HG03045 (cell line): Measurements from ENCODE around the gene SLCO3A1.
"Not testable (repeated sequence)": the region's sequence is repeated elsewhere in the genome, so short reads cannot be mapped to it uniquely, and the experiment has no call there.

Experiments
- ATAC-seq: cut with Tn5 transposase; IDR thresholded peaks from one replicate; pipeline ENCODE4 v1.9.1; 2021; ENCODE audit warnings: mild to moderate bottlenecking, moderate library complexity; ENCODE audit not compliant: unreplicated experiment

The SLCO3A1 gene

GRCh38 chr15:92189166-92189565 lies 335.7 kb downstream of the SLCO3A1 start:
- no peak for ATAC-seq

GRCh38 chr15:92195241-92195640 lies 341.7 kb downstream of the SLCO3A1 start:
- no peak for ATAC-seq

- no peak for ATAC-seq
These were observed 342.8 kb downstream of the SLCO3A1 start for GRCh38 chr15:92196342-92196741.

DNA sequence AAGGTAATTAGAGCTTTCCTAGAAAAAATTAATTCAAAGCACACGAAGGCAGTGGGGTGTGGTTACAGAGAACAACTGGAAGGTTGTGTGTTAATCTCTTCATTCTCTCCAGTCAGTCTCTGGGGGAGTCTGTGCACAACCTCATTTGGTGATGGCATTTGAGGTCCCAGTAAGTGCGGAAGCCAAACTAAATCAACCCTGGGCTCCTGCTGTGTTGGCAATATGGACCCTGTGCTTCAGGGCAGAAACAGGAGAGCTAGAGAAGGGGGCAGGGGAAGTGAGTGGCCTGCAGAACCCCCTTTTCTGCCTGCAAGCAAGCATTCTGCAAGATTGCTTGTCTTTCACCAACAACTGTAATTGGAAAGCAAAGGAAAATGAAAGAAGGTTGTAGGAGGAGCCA lies 344.2 kb downstream of the SLCO3A1 start:
- no peak for ATAC-seq

- ATAC-seq: no peak
These were observed 347.4 kb downstream of the SLCO3A1 start for GRCh38 chr15:92200891-92201290.

DNA sequence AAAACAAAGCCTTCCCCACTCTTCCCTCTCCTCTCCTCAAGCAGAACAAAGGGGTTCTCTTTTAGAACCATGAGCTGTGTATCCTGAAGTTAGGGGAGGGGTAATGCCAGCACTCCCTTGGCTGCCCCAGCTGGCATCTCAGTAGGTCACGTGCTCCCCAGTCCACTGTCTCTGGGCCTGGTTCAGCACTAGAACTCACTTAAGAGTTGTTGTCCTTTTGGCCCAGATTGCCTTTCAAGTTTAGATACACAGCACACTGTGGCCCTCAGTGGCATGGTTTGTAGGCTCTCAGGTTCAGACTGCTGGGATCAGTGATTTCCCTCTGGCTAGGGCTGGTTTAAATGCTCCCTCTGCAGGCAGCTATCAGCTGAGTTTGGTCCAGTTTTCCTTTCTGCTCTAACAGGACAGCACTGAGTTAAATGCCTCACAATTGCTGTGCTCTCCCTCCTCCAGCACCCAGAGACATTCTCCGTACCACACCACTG lies 351.8 kb downstream of the SLCO3A1 start:
- ATAC-seq: no peak

GRCh38 chr15:92207601-92208000 lies 354.1 kb downstream of the SLCO3A1 start:
- ATAC-seq: not testable (repeated sequence)
